Ectodermal cell (in vitro differentiated cells): ENCODE data around the gene SYNPO2.
"Not testable (repeated sequence)": the region's sequence is repeated elsewhere in the genome, so short reads cannot be mapped to it uniquely, and the experiment has no call there.

ENCODE experiments used
- H3K27ac ChIP-seq: 2 replicates; pipeline ENCODE4 v1.7.0; 2013; ENCODE audit warnings: mild to moderate bottlenecking, low read depth, low read length; ENCODE audit not compliant: insufficient read depth, poor library complexity, severe bottlenecking
- H3K27me3 ChIP-seq: 2 replicates; pipeline ENCODE4 v1.7.0; 2013; ENCODE audit warnings: mild to moderate bottlenecking, low read length; ENCODE audit not compliant: insufficient read depth, control insufficient read depth, poor library complexity, severe bottlenecking
- H3K36me3 ChIP-seq: one replicate; pipeline ENCODE4 v1.7.0; 2013; ENCODE audit warnings: low read length; ENCODE audit not compliant: control insufficient read depth, insufficient read depth
- H3K4me1 ChIP-seq: one replicate; pipeline ENCODE4 v1.7.0; 2013; ENCODE audit warnings: low read length; ENCODE audit not compliant: control insufficient read depth, insufficient read depth
- H3K4me3 ChIP-seq: 2 replicates; pipeline ENCODE4 v1.7.0; 2013; ENCODE audit warnings: low read depth, low read length, control low read depth; ENCODE audit not compliant: insufficient read depth
- H3K9me3 ChIP-seq: 2 replicates; pipeline ENCODE4 v1.7.0; 2013; ENCODE audit warnings: mild to moderate bottlenecking, low read length, moderate library complexity; ENCODE audit not compliant: control insufficient read depth
- WGBS, 2 experiments: methylation state at CpG; one replicate each; pipeline ENCODE4 v1.1.7; 2013; ENCODE audit warnings: missing lambda C conversion rate in 2 of 2; 5-methylcytosine and 5-hydroxymethylcytosine counted together

Gene SYNPO2

DNA sequence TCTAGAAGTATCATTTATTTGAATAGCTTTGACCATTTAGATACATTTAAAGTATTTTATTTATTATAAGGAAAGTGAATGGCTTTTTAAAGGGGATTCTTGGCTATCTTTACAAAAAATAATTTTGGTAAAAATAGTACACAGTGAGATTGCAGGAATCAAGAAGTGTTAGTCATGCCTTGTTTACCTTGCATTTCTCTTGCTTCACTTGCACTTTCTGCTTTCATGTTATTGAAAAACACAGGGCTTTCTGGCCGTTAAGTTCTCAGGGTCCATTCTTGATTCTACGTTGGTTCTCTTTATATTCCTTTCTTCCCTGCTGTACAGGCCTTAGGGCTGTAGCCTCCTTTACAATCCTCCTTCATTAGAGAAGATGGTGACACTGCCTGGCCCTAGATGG, 30.9 kb upstream of the SYNPO2 start:
- H3K36me3 ChIP-seq = no peaks in the 10 kb centered on the region
- H3K4me1 ChIP-seq = no peaks in the 10 kb centered on the region
- H3K27ac ChIP-seq = no peak overlapping the region
- 81 to 85% methylated on average over 2 of the region's 2 CpGs for WGBS, 2 experiments
- H3K4me3 ChIP-seq = no peak overlapping the region
- H3K9me3 ChIP-seq = no peaks in the 10 kb centered on the region
- H3K27me3 ChIP-seq = no peaks in the 10 kb centered on the region

- 90 to 100% methylated on average over 1 to 2 of the region's 2 CpGs for WGBS, 2 experiments
- Histone ChIP-seq H3K4me3 (no peak overlapping the region), H3K27ac (no peak overlapping the region), H3K36me3 (no peaks in the 10 kb centered on the region), H3K4me1 (no peaks in the 10 kb centered on the region), H3K9me3 (no peaks in the 10 kb centered on the region), H3K27me3 (no peaks in the 10 kb centered on the region)
Measured at GRCh38 chr4:118858779-118859178, 29.9 kb upstream of the SYNPO2 start.

DNA sequence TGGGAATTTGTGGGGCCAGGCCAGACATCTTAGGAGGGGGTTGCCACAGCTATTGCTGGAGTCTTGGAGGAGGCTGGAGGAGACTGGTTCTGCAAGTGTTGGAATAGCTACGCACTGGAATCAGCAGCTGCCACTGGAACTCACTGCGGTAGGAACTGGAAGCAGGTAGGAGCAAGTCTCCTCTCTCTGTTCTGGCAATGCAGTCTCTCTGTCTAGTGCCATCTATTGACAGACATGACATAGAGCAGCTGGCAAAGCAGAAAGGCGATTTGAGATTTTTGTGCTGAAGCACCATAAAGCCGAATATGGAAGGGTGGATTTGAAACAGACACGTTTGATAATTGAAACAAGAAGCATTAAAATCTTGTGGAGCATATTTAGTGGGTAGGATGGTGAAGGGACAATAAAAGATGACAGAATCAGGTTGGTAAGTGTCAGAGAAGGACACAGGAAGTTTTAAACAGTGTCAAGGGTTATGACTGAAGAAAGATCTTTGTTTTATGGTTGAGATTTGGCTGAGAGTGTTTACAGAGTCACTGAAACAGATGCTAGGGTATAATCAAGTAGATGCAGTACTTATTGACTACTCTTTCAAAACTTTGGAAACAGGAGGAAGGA, 23.5 kb upstream of the SYNPO2 start:
- no peak overlapping the region for H3K4me3 ChIP-seq
- H3K36me3 ChIP-seq = no peaks in the 10 kb centered on the region
- H3K4me1 ChIP-seq = no peaks in the 10 kb centered on the region
- H3K27me3 ChIP-seq = no peaks in the 10 kb centered on the region
- no peaks in the 10 kb centered on the region for H3K9me3 ChIP-seq
- H3K27ac ChIP-seq = no peak overlapping the region
- WGBS, 2 experiments = 21 to 26% methylated on average over 5 of the region's 5 CpGs

DNA sequence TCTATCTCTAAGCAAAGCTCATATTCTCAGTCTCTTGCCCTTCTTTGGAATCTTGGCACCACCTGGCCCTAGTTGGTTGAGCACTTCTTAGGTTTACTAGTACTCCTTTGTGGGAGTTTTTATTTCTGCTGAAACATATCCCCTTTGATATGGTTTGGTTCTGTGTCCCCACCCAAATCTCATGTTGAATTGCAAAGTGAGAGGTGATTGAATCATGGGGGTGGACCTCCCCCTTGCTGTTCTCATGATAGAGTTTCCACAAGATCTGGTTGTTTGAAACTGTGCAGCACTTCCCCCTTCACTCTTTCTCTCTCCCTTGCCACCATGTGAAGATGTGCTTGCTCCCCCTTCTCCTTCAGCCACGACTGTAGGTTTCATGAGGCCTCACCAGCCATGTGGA, 22.2 kb upstream of the SYNPO2 start:
- no peak overlapping the region for H3K27ac ChIP-seq
- 73 to 85% methylated on average over 1 of the region's 1 CpG for WGBS, 2 experiments
- H3K4me3 ChIP-seq = no peak overlapping the region
- H3K27me3 ChIP-seq = no peaks in the 10 kb centered on the region
- H3K9me3 ChIP-seq = no peaks in the 10 kb centered on the region
- H3K36me3 ChIP-seq = no peaks in the 10 kb centered on the region
- H3K4me1 ChIP-seq = no peaks in the 10 kb centered on the region

- no peak overlapping the region for H3K27ac ChIP-seq
- H3K36me3 ChIP-seq = no peaks in the 10 kb centered on the region
- 92% methylated on average over 3 of the region's 3 CpGs; no CpG with 5 or more reads in 1 of the 2 experiments for WGBS, 2 experiments
- H3K4me1 ChIP-seq = no peaks in the 10 kb centered on the region
- no peaks in the 10 kb centered on the region for H3K27me3 ChIP-seq
- H3K4me3 ChIP-seq = no peak overlapping the region
- no peaks in the 10 kb centered on the region for H3K9me3 ChIP-seq
Measured at GRCh38 chr4:118867311-118868067, 21.2 kb upstream of the SYNPO2 start.

DNA sequence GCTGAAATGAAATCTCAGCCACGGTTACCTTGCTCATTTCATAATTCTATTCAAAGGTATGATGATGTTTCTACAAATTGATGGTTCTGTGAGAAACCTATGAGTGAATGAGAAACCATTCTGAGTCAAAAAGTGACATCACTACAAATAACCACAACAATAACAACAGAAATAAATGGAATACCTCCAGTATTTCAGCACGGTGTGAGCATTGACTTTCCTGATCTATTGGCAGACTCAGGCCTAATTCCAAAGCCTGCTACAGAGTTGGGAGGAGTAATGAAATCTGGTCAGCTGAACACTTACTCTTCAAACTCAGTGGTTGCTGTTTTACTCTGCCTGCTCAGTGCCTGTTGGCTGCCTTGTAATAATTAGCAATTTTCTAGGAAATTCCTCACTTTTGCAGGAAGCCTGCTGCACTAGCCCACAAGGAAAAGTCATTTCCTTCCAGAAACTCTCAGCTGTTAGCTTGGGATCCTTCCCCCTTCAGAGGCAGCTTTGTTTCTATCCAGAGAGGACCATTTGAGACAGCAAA, 18.8 kb upstream of the SYNPO2 start:
- no peaks in the 10 kb centered on the region for H3K36me3 ChIP-seq

DNA sequence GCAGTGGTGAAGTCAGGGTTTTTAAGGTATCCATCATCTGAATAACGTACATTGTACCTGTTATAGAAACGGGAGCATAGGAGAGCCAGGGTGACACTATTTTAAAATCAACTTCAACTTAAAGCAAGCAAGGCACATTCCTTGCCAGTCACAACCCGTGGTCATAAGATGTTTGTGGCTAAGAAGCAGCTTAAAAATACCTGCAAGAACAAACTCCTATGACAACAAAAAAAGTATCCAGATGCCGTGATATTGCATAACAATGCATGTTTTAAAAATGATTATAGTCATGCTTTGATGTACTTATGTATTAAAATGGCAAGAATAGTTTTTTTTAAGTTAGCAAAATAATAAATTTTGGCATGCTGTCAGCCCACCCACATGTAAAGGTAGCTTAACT, 16.5 kb upstream of the SYNPO2 start:
- H3K4me1 ChIP-seq = no peaks in the 10 kb centered on the region
- H3K27ac ChIP-seq = no peak overlapping the region
- H3K4me3 ChIP-seq = no peak overlapping the region
- no peaks in the 10 kb centered on the region for H3K27me3 ChIP-seq
- H3K9me3 ChIP-seq = no peaks in the 10 kb centered on the region
- no peaks in the 10 kb centered on the region for H3K36me3 ChIP-seq
- WGBS, 2 experiments = 87 to 93% methylated on average over 3 to 4 of the region's 4 CpGs

More for the DNA sequence above, 18.8 kb upstream of the SYNPO2 start:
- Histone ChIP-seq H3K27me3 (no peaks in the 10 kb centered on the region), H3K27ac (no peak overlapping the region), H3K4me1 (no peaks in the 10 kb centered on the region), H3K9me3 (no peaks in the 10 kb centered on the region), H3K4me3 (no peak overlapping the region)
- WGBS, 2 experiments = 42 to 71% methylated on average over 1 to 2 of the region's 2 CpGs

- Histone ChIP-seq H3K36me3 (no peaks in the 10 kb centered on the region), H3K27ac (no peak overlapping the region), H3K4me3 (no peak overlapping the region), H3K9me3 (no peaks in the 10 kb centered on the region), H3K27me3 (no peaks in the 10 kb centered on the region), H3K4me1 (no peaks in the 10 kb centered on the region)
- 90 to 96% methylated on average over 6 of the region's 6 CpGs for WGBS, 2 experiments
Measured at GRCh38 chr4:118877797-118878196, 10.9 kb upstream of the SYNPO2 start.

DNA sequence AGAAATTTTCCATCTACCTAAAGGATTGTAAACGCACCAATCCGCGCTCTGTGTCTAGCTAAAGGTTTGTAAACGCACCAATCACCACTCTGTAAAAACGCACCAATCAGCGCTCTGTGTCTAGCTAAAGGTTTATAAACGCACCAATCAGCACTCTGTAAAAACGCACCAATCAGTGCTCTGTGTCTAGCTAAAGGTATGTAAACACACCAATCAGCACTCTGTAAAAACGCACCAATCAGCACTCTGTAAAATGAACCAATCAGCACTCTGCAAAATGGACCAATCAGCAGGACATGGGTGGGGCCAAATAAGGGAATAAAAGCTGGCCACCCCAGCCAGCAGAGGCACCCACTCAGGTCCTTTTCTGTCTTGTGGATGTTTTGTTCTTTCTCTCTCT, 10.1 kb upstream of the SYNPO2 start:
- H3K4me3 ChIP-seq, H3K27me3 ChIP-seq, H3K27ac ChIP-seq, H3K36me3 ChIP-seq, H3K9me3 ChIP-seq, H3K4me1 ChIP-seq: not testable (repeated sequence)
- 91 to 95% methylated on average over 9 of the region's 9 CpGs for WGBS, 2 experiments

GRCh38 chr4:118879409-118879808, 9.2 kb upstream of the SYNPO2 start:
- WGBS, 2 experiments = 93 to 95% methylated on average over 7 of the region's 7 CpGs
- Histone ChIP-seq H3K4me1 (no peaks in the 10 kb centered on the region), H3K4me3 (no peak overlapping the region), H3K27ac (no peak overlapping the region), H3K27me3 (no peaks in the 10 kb centered on the region), H3K9me3 (no peaks in the 10 kb centered on the region), H3K36me3 (no peaks in the 10 kb centered on the region)
